OCI-LY1 (cell line): Measurements from ENCODE around the gene SAP130.

Source experiments
- EZH2 ChIP-seq: fragments of 200-600 bp; sonication (generic), shearing (Covaris generic); IDR thresholded peaks from 2 replicates; pipeline ENCODE4 v1.8.0; 2017; ENCODE audit warnings: borderline replicate concordance, mixed run types, mild to moderate bottlenecking, antibody characterized with exemption, low read length, moderate library complexity, mixed read lengths
- TF ChIP-seq, protein P1 (sequence below): fragments of 200-600 bp; sonication (generic), shearing (Covaris generic); IDR thresholded peaks from 2 replicates; pipeline ENCODE4 v1.5.1; 2017; ENCODE audit warnings: mild to moderate bottlenecking, antibody characterized with exemption, low read length, moderate library complexity, mixed read lengths

DNA sequence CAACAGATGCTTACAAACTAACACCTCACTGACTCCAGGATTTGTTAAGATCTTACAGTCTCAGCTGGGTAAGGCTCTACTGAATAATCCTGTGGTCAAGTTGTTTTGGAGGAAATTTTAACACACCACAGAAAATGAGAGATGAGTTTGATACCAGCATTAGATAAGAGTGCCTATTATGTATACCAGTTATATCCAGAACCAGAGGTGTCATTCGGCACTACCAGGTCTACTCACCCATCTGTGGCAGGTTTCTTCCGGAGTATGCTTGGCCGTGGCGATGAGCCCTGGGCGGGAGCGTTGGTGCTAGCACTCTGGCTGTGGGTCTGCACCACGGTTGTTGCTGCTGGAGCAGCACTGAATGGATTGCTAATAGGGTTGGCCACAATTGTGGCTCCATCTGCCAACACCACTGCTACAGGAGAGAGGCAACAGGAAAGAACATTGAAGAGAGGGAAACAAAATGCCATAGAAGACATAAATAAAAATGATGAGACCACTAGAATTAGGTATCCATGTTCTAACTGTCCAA lies 41.2 kb downstream of the SAP130 start:
- TF ChIP-seq, protein P1, sequence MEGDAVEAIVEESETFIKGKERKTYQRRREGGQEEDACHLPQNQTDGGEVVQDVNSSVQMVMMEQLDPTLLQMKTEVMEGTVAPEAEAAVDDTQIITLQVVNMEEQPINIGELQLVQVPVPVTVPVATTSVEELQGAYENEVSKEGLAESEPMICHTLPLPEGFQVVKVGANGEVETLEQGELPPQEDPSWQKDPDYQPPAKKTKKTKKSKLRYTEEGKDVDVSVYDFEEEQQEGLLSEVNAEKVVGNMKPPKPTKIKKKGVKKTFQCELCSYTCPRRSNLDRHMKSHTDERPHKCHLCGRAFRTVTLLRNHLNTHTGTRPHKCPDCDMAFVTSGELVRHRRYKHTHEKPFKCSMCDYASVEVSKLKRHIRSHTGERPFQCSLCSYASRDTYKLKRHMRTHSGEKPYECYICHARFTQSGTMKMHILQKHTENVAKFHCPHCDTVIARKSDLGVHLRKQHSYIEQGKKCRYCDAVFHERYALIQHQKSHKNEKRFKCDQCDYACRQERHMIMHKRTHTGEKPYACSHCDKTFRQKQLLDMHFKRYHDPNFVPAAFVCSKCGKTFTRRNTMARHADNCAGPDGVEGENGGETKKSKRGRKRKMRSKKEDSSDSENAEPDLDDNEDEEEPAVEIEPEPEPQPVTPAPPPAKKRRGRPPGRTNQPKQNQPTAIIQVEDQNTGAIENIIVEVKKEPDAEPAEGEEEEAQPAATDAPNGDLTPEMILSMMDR, result no peak
- TF ChIP-seq EZH2, result no peak
